NCI-H510A (cell line): Measurements from ENCODE around the gene C11orf97.
"Not testable (repeated sequence)": the region's sequence is repeated elsewhere in the genome, so short reads cannot be mapped to it uniquely, and the experiment has no call there.

ENCODE experiments used
- DNase-seq: peaks from one replicate; lab custom pipeline; 2025; lab: John Stamatoyannopoulos, UW

Gene C11orf97

GRCh38 chr11:94511932-94512781 lies at the start of gene C11orf97:
C11orf97 (plus strand) TSS chr11:94512461; CDS start chr11:94512529, 68 bp downstream.
- peak; percentile 33 for DNase-seq

- no peak for DNase-seq
These were observed 42.8 kb upstream of the C11orf97 start for GRCh38 chr11:94469416-94469815.

GRCh38 chr11:94472916-94473799 lies 39.1 kb upstream of the C11orf97 start:
- DNase-seq, result no peak

GRCh38 chr11:94477624-94478023 lies 34.6 kb upstream of the C11orf97 start:
- DNase-seq, result no peak

GRCh38 chr11:94481342-94481741 lies 30.9 kb upstream of the C11orf97 start:
- DNase-seq, result no peak

GRCh38 chr11:94486068-94486467 lies 26.2 kb upstream of the C11orf97 start:
- no peak for DNase-seq

GRCh38 chr11:94493281-94494125 lies 18.8 kb upstream of the C11orf97 start, which contains the start of the genes ANKRD49 and MRE11:
ANKRD49 (plus strand) TSS chr11:94493984; CDS start chr11:94496694, 2,710 bp downstream.
MRE11 (minus strand) TSS chr11:94493844; CDS start chr11:94492801, 1,043 bp downstream.
- peak; percentile 85 for DNase-seq

- DNase-seq, result no peak
These were observed 18.1 kb upstream of the C11orf97 start for GRCh38 chr11:94494126-94494680.

- DNase-seq, result no peak
These were observed 12.1 kb upstream of the C11orf97 start for GRCh38 chr11:94500181-94500580.

- DNase-seq, result no peak
These were observed 10.7 kb upstream of the C11orf97 start for GRCh38 chr11:94501522-94501921.

GRCh38 chr11:94504689-94505293 lies 7.5 kb upstream of the C11orf97 start:
- no peak for DNase-seq

GRCh38 chr11:94506513-94506912 lies 5.7 kb upstream of the C11orf97 start:
- DNase-seq, result not testable (repeated sequence)

GRCh38 chr11:94507485-94507884 lies 4.8 kb upstream of the C11orf97 start:
- DNase-seq, result no peak

- no peak for DNase-seq
These were observed 830 bp downstream of the C11orf97 start for GRCh38 chr11:94513091-94513490.

- no peak for DNase-seq
These were observed 3.1 kb downstream of the C11orf97 start for GRCh38 chr11:94515398-94515797.

GRCh38 chr11:94516725-94517124 lies 4.5 kb downstream of the C11orf97 start:
- DNase-seq, result no peak

GRCh38 chr11:94518300-94518699 lies 6.0 kb downstream of the C11orf97 start:
- no peak for DNase-seq

GRCh38 chr11:94519478-94520084 lies 7.3 kb downstream of the C11orf97 start:
- DNase-seq, result no peak

GRCh38 chr11:94521684-94522083 lies 9.4 kb downstream of the C11orf97 start:
- DNase-seq, result no peak

- DNase-seq, result no peak
These were observed 12.1 kb downstream of the C11orf97 start for GRCh38 chr11:94524341-94524740.
